Spleen (tissue), 7 donors: ENCODE data around the gene PTPRZ1.

Experiments
- POLR2A ChIP-seq, 3 donors: fragments of 450-650 bp; IDR thresholded peaks; one replicate each; pipeline ENCODE4 v1.5.1; 2017; ENCODE audit warnings: antibody characterized with exemption in 3 of 3, mild to moderate bottlenecking in 1 of 3
- POLR2AphosphoS5 ChIP-seq, 3 donors: sonication (generic); formaldehyde crosslinking; IDR thresholded peaks; one replicate each; pipeline ENCODE4 v1.5.1; 2017; ENCODE audit warnings: antibody characterized with exemption in 3 of 3
- TF ChIP-seq, protein P1 (sequence below), 11 experiments: fragments of 200-600 bp in 7 of 11; fragments of 450-650 bp in 4 of 11; sonication (generic) in 4 of 11; IDR thresholded peaks in 8 of 11; conservative IDR thresholded peaks in 3 of 11; 1 replicate in 7 of 11; 2 replicates in 4 of 11; pipeline versions ENCODE4 v1.4.0 to v1.8.0; 2016 to 2021; ENCODE audit warnings: antibody characterized with exemption in 11 of 11, inconsistent platforms in 4 of 11, mild to moderate bottlenecking in 1 of 11
- donor health status: DM: no; HTN: no; CAD: no; lungs with moderate emphysema.
- donor health status: DM: no; HTN: no; CAD: no.
- donor health status: DM: no; HTN: no; CAD: no.

- TF ChIP-seq, protein P1, sequence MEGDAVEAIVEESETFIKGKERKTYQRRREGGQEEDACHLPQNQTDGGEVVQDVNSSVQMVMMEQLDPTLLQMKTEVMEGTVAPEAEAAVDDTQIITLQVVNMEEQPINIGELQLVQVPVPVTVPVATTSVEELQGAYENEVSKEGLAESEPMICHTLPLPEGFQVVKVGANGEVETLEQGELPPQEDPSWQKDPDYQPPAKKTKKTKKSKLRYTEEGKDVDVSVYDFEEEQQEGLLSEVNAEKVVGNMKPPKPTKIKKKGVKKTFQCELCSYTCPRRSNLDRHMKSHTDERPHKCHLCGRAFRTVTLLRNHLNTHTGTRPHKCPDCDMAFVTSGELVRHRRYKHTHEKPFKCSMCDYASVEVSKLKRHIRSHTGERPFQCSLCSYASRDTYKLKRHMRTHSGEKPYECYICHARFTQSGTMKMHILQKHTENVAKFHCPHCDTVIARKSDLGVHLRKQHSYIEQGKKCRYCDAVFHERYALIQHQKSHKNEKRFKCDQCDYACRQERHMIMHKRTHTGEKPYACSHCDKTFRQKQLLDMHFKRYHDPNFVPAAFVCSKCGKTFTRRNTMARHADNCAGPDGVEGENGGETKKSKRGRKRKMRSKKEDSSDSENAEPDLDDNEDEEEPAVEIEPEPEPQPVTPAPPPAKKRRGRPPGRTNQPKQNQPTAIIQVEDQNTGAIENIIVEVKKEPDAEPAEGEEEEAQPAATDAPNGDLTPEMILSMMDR (IDR thresholded peaks at IDR 0.05 in 8 of 11, conservative IDR thresholded peaks at IDR 0.05 in 3 of 11) = no peak
- no peak for TF ChIP-seq POLR2AphosphoS5 (IDR thresholded peaks at IDR 0.05)
- TF ChIP-seq POLR2A (IDR thresholded peaks at IDR 0.05) = no peak
These were observed 227.1 kb downstream of the PTPRZ1 start for GRCh38 chr7:122100021-122100420.
